ENCODE data around the gene AURKA.

The AURKA gene

GRCh38 chr20:56358070-56358469 is 33.9 kb downstream of the AURKA start:
- no peak overlapping the region for H3K4me3 ChIP-seq (replicated peaks in 1 of 2; ENCODE audit: low read depth in 2 of 2, low read length in 2 of 2)
- DNase-seq (ENCODE audit: low read depth in 2 of 2) = no peak
- no peak for TF ChIP-seq CTCF (IDR thresholded peaks at IDR 0.05; ENCODE audit: low read depth, low read length)

DNA sequence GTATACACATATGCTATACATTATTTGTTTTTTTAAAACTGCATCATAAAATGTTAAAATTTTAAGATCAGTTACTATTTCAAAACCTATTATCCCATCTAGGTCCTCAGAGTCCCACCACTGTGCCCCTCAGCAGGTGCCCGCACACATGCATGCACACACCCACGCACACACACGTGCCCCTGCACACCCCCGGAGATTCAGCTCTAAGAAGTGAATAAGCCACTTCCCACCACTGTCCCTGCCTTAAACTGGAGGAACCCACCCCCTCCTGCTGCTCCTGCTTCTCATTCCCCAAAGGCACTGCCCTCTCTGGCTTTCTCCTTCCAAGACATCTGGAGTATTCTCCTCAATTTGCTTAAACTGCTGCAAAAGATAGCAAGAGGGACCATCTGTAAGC is 38.7 kb downstream of the AURKA start:
- DNase-seq (ENCODE audit: low read depth in 2 of 2) = no peak
- H3K4me3 ChIP-seq (replicated peaks in 1 of 2; ENCODE audit: low read depth in 2 of 2, low read length in 2 of 2) = no peak overlapping the region
- no peak for TF ChIP-seq CTCF (IDR thresholded peaks at IDR 0.05; ENCODE audit: low read depth, low read length)

- TF ChIP-seq CTCF (IDR thresholded peaks at IDR 0.05; ENCODE audit: low read depth, low read length) = no peak
- DNase-seq (ENCODE audit: low read depth in 2 of 2) = no peak
Measured at GRCh38 chr20:56352345-56353055, 39.5 kb downstream of the AURKA start.

DNA sequence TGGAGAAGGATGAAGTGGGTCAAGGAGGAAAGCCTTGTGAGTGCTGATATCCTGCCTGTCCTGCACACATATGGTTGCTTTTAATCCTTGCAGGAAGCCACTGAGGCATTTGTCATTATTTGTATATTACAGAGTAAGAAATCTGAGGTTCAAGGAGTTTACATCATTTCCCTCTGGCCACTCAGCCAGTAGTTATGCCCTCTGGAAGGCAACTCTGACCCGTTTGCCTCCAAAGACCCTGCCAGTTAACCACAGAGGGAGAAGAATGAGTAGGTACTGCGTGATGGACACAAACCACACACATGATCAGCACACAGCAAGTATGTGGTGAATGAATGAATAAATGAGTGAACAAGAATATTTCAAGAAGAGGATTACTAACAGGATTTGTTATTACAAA is 41.2 kb downstream of the AURKA start:
- no peak for DNase-seq (ENCODE audit: low read depth in 2 of 2)
- H3K4me3 ChIP-seq (replicated peaks in 1 of 2; ENCODE audit: low read depth in 2 of 2, low read length in 2 of 2) = no peak overlapping the region
- no peak for TF ChIP-seq CTCF (IDR thresholded peaks at IDR 0.05; ENCODE audit: low read depth, low read length)

More at GRCh38 chr20:56352345-56353055, 39.5 kb downstream of the AURKA start:
- H3K4me3 ChIP-seq (replicated peaks in 1 of 2; ENCODE audit: low read depth in 2 of 2, low read length in 2 of 2) = no peak overlapping the region

- no peak overlapping the region for H3K4me3 ChIP-seq (replicated peaks in 1 of 2; ENCODE audit: low read depth in 2 of 2, low read length in 2 of 2)
- TF ChIP-seq CTCF (IDR thresholded peaks at IDR 0.05; ENCODE audit: low read depth, low read length) = no peak
- no peak for DNase-seq (ENCODE audit: low read depth in 2 of 2)
Measured at GRCh38 chr20:56348746-56349145, 43.3 kb downstream of the AURKA start.

- peak in 1 of 2 donors; percentile 32 for DNase-seq (ENCODE audit: low read depth in 2 of 2)
- H3K4me3 ChIP-seq (replicated peaks in 1 of 2; ENCODE audit: low read depth in 2 of 2, low read length in 2 of 2) = no peak overlapping the region
Measured at GRCh38 chr20:56348305-56348693, 43.7 kb downstream of the AURKA start.

More at GRCh38 chr20:56348305-56348693, 43.7 kb downstream of the AURKA start:
- TF ChIP-seq CTCF (IDR thresholded peaks at IDR 0.05; ENCODE audit: low read depth, low read length) = no peak

All from cardiac fibroblast (primary cell).